H9 (cell line): ENCODE measurements around the gene TMEM140. TPM values are rescaled to one million over a fixed set of nuclear protein-coding genes. Genes with fewer than 3 reads are reported as not detected.

Experiments
- DNase-seq: peaks from one replicate; pipeline ENCODE4 v3.0.0-alpha.2; 2017
- H2AFZ ChIP-seq: one replicate; pipeline ENCODE4 v1.6.1; 2013; ENCODE audit warnings: mild to moderate bottlenecking, low read length, control low read depth, moderate library complexity
- H2AK5ac ChIP-seq: 2 replicates; pipeline ENCODE4 v1.6.1; 2013; ENCODE audit warnings: low read length, control low read depth, mixed read lengths; ENCODE audit not compliant: insufficient read length
- H2BK120ac ChIP-seq: one replicate; pipeline ENCODE4 v1.6.1; 2013; ENCODE audit warnings: low read depth, mild to moderate bottlenecking, low read length, control low read depth, inconsistent platforms; ENCODE audit not compliant: poor library complexity, severe bottlenecking
- H2BK12ac ChIP-seq: 2 replicates; pipeline ENCODE4 v1.6.1; 2013; ENCODE audit warnings: low read length, control low read depth, mixed read lengths, low read depth; ENCODE audit not compliant: insufficient read length
- H2BK15ac ChIP-seq: 2 replicates; pipeline ENCODE4 v1.6.1; 2013; ENCODE audit warnings: low read depth, low read length, control low read depth
- H2BK20ac ChIP-seq: one replicate; pipeline ENCODE4 v1.6.1; 2013; ENCODE audit warnings: low read depth, mild to moderate bottlenecking, low read length, control low read depth, inconsistent platforms; ENCODE audit not compliant: poor library complexity, severe bottlenecking
- H2BK5ac ChIP-seq: 2 replicates; pipeline ENCODE4 v1.6.1; 2013; ENCODE audit warnings: low read length, control low read depth, mixed read lengths; ENCODE audit not compliant: insufficient read length
- H3K14ac ChIP-seq: 2 replicates; pipeline ENCODE4 v1.6.1; 2013; ENCODE audit warnings: low read length, control low read depth; ENCODE audit not compliant: insufficient read depth
- H3K18ac ChIP-seq: 2 replicates; pipeline ENCODE4 v1.6.1; 2013; ENCODE audit warnings: low read depth, mild to moderate bottlenecking, mixed read lengths, low read length, control low read depth; ENCODE audit not compliant: insufficient read length
- H3K23ac ChIP-seq: 2 replicates; pipeline ENCODE4 v1.6.1; 2013; ENCODE audit warnings: low read length, control low read depth, mixed read lengths, low read depth; ENCODE audit not compliant: insufficient read length
- H3K23me2 ChIP-seq: 2 replicates; pipeline ENCODE4 v1.6.1; 2013; ENCODE audit warnings: low read depth, mild to moderate bottlenecking, mixed read lengths, low read length, control low read depth; ENCODE audit not compliant: insufficient read length, poor library complexity, severe bottlenecking
- H3K27ac ChIP-seq: 2 replicates; pipeline ENCODE4 v1.5.1; 2013; ENCODE audit warnings: low read length, control low read depth, mixed read lengths, low read depth; ENCODE audit not compliant: insufficient read length
- H3K27me3 ChIP-seq: 2 replicates; pipeline ENCODE4 v1.6.1; 2013; ENCODE audit warnings: low read length, control low read depth, inconsistent platforms; ENCODE audit not compliant: insufficient read depth
- H3K4ac ChIP-seq: 2 replicates; pipeline ENCODE4 v1.6.1; 2013; ENCODE audit warnings: low read depth, mild to moderate bottlenecking, control low read depth, inconsistent platforms, low read length, moderate library complexity
- H3K4me1 ChIP-seq: 2 replicates; pipeline ENCODE4 v1.6.1; 2013; ENCODE audit warnings: low read length, control low read depth, inconsistent platforms; ENCODE audit not compliant: insufficient read depth
- H3K4me2 ChIP-seq: 2 replicates; pipeline ENCODE4 v1.6.1; 2013; ENCODE audit warnings: low read length, control low read depth, mixed read lengths; ENCODE audit not compliant: insufficient read length, insufficient read depth
- H3K56ac ChIP-seq: 2 replicates; pipeline ENCODE4 v1.6.1; 2013; ENCODE audit warnings: low read depth, mild to moderate bottlenecking, mixed read lengths, low read length, control low read depth; ENCODE audit not compliant: insufficient read length
- H3K79me1 ChIP-seq: 2 replicates; pipeline ENCODE4 v1.6.1; 2013; ENCODE audit warnings: low read depth, mild to moderate bottlenecking, moderate library complexity, low read length, control low read depth, inconsistent platforms; ENCODE audit not compliant: insufficient read depth, poor library complexity, severe bottlenecking
- H3K79me2 ChIP-seq: 2 replicates; pipeline ENCODE4 v1.6.1; 2013; ENCODE audit warnings: low read length, control low read depth, inconsistent platforms; ENCODE audit not compliant: insufficient read depth
- H3K9ac ChIP-seq: 2 replicates; pipeline ENCODE4 v1.6.1; 2013; ENCODE audit warnings: low read length, control low read depth, mixed read lengths; ENCODE audit not compliant: insufficient read length; ENCODE audit errors: extremely low read depth
- H3K9me3 ChIP-seq: one replicate; pipeline ENCODE4 v1.6.1; 2013; ENCODE audit warnings: low read depth, low read length, inconsistent platforms; ENCODE audit not compliant: control insufficient read depth
- H3T11ph ChIP-seq: one replicate; pipeline ENCODE4 v1.6.1; 2013; ENCODE audit warnings: mild to moderate bottlenecking, low read length, control low read depth, inconsistent platforms
- H4K20me1 ChIP-seq: one replicate; pipeline ENCODE4 v1.6.1; 2013; ENCODE audit not compliant: control insufficient read depth, insufficient read length, insufficient read depth
- H4K5ac ChIP-seq: 2 replicates; pipeline ENCODE4 v1.6.1; 2013; ENCODE audit warnings: low read depth, mild to moderate bottlenecking, mixed read lengths, low read length, control low read depth; ENCODE audit not compliant: insufficient read length
- H4K8ac ChIP-seq: replicated peaks from 2 replicates; pipeline ENCODE4 v1.6.1; 2013; ENCODE audit warnings: low read length, control low read depth, mixed read lengths, low read depth; ENCODE audit not compliant: insufficient read length
- H4K91ac ChIP-seq: 2 replicates; pipeline ENCODE4 v1.6.1; 2013; ENCODE audit warnings: low read depth, mild to moderate bottlenecking, moderate library complexity, mixed read lengths, low read length, control low read depth; ENCODE audit not compliant: insufficient read length
- H3K27ac Mint-ChIP-seq, 3 experiments: 2 replicates in 2 of 3; 3 replicates in 1 of 3; pipeline ENCODE4 v1.8.0; 2020 to 2021; ENCODE audit warnings: mixed read lengths in 3 of 3, mild to moderate bottlenecking in 1 of 3, moderate library complexity in 1 of 3
- H3K27me3 Mint-ChIP-seq: 2 replicates; pipeline ENCODE4 v1.8.0; 2021; ENCODE audit warnings: low read depth, mild to moderate bottlenecking, moderate library complexity, mixed read lengths
- H3K36me3 Mint-ChIP-seq, 3 experiments: 2 replicates in 2 of 3; 3 replicates in 1 of 3; pipeline ENCODE4 v1.8.0; 2020 to 2021; ENCODE audit warnings: low read depth in 3 of 3, mixed read lengths in 3 of 3; ENCODE audit not compliant: insufficient read depth in 1 of 3
- H3K4me1 Mint-ChIP-seq, 2 experiments: 2 replicates each; pipeline ENCODE4 v1.8.0; 2020; ENCODE audit warnings: mixed read lengths in 2 of 2
- H3K4me3 Mint-ChIP-seq, 2 experiments: 2 replicates in 1 of 2; 3 replicates in 1 of 2; pipeline ENCODE4 v1.8.0; 2020 to 2021; ENCODE audit warnings: mild to moderate bottlenecking in 2 of 2, mixed read lengths in 2 of 2, moderate library complexity in 1 of 2
- H3K9me3 Mint-ChIP-seq, 2 experiments: 2 replicates in 1 of 2; 3 replicates in 1 of 2; pipeline ENCODE4 v1.8.0; 2020; ENCODE audit warnings: mild to moderate bottlenecking in 2 of 2, mixed read lengths in 2 of 2, moderate library complexity in 1 of 2
- CTCF ChIP-seq: fragments of 200-600 bp; sonication (generic); conservative IDR thresholded peaks from 3 replicates; pipeline ENCODE4 v1.8.0; 2021; ENCODE audit warnings: antibody characterized with exemption, mild to moderate bottlenecking
- total RNA-seq: library from RNA; stranded (reverse); gene quantifications from 2 replicates; pipeline ENCODE4 v1.2.1, GENCODE V29; 2021

Gene TMEM140
- total RNA-seq, 1 experiment from 2014 or later = not detected

- DNase-seq = no peak
- no peaks in the 10 kb centered on the region for H3K79me2 ChIP-seq
- H2AK5ac ChIP-seq = no peak overlapping the region
- no peak overlapping the region for H3K18ac ChIP-seq
- H4K20me1 ChIP-seq = no peaks in the 10 kb centered on the region
- H3T11ph ChIP-seq = no peak overlapping the region
- Mint-ChIP-seq H3K27me3 (no peaks in the 10 kb centered on the region; the same call in 1 of the 2 replicates), H3K4me3 (no peak overlapping the region), H3K9me3 (peaks cover 0 to 6% of the 10 kb centered on the region in 2 experiments; a peak in 2 of 5 replicates), H3K36me3 (peaks cover 0 to 5% (median 0%) of the 10 kb centered on the region in 3 experiments; a peak in 1 of 7 replicates), H3K4me1 (no peaks in the 10 kb centered on the region), H3K27ac (no peak overlapping the region)
- H3K27ac ChIP-seq = no peak overlapping the region
- H2BK120ac ChIP-seq = no peak overlapping the region
- H4K5ac ChIP-seq = no peak overlapping the region
- no peaks in the 10 kb centered on the region for H3K9me3 ChIP-seq
- no peak overlapping the region for H3K56ac ChIP-seq
- no peak overlapping the region for H4K8ac ChIP-seq
- H3K4me2 ChIP-seq = no peak overlapping the region
- no peak overlapping the region for H2AFZ ChIP-seq
- no peaks in the 10 kb centered on the region for H3K4me1 ChIP-seq
- H2BK5ac ChIP-seq = no peak overlapping the region
- no peak overlapping the region for H3K4ac ChIP-seq
- no peak overlapping the region for H2BK12ac ChIP-seq
- H3K9ac ChIP-seq = no peak overlapping the region
- no peak overlapping the region for H2BK20ac ChIP-seq
- peak; percentile 22; the same call in 1 of the 3 replicates for TF ChIP-seq CTCF
- H3K27me3 ChIP-seq = no peaks in the 10 kb centered on the region
- no peaks in the 10 kb centered on the region for H3K23me2 ChIP-seq
- no peak overlapping the region for H2BK15ac ChIP-seq
- no peak overlapping the region for H3K23ac ChIP-seq
- H4K91ac ChIP-seq = no peak overlapping the region
- H3K14ac ChIP-seq = no peak overlapping the region
- H3K79me1 ChIP-seq = no peaks in the 10 kb centered on the region
These were observed 18.3 kb upstream of the TMEM140 start for GRCh38 chr7:135129579-135129978.
